A549 (cell line): ENCODE measurements around the gene NEK1.

ENCODE experiments used
- BHLHE40 ChIP-seq: IDR thresholded peaks from 2 replicates; pipeline ENCODE4 v1.6.1; 2012; ENCODE audit warnings: low read depth, low read length, inconsistent platforms
- CTCF ChIP-seq: fragments of >200 bp; sonication (Bioruptor Twin); formaldehyde crosslinking; IDR thresholded peaks from 3 replicates; pipeline ENCODE4 v1.5.1; 2016
- FOSL2 ChIP-seq, 2 experiments: fragments of 450-650 bp in 1 of 2; fragments of >200 bp in 1 of 2; sonication (Bioruptor Twin) in 1 of 2; formaldehyde crosslinking; IDR thresholded peaks; 2 replicates each; pipeline versions ENCODE4 v1.5.0 to v1.6.1; 2016 to 2020; ENCODE audit warnings: mild to moderate bottlenecking in 1 of 2, moderate library complexity in 1 of 2
- HDAC2 ChIP-seq: fragments of 200-600 bp; sonication (generic); IDR thresholded peaks from 2 replicates; pipeline ENCODE4 v1.6.1; 2016
- MAFK ChIP-seq: fragments of 450-650 bp; IDR thresholded peaks from 2 replicates; pipeline ENCODE4 v1.6.1; 2014; ENCODE audit not compliant: partially characterized antibody
- NR3C1 ChIP-seq: fragments of >200 bp; sonication (Bioruptor Twin); formaldehyde crosslinking; IDR thresholded peaks from 3 replicates; pipeline ENCODE4 v1.6.1; 2017
- POLR2A ChIP-seq: IDR thresholded peaks from 2 replicates; pipeline ENCODE4 v1.6.1; 2012; ENCODE audit warnings: mild to moderate bottlenecking, low read length
- POLR2AphosphoS2 ChIP-seq: conservative IDR thresholded peaks from 2 replicates; pipeline ENCODE4 v1.6.1; 2012; ENCODE audit warnings: low read length, improper control_type of control experiment, inconsistent platforms
- RAD21 ChIP-seq, 2 experiments: fragments of >200 bp in 1 of 2; sonication (Bioruptor Twin) in 1 of 2; formaldehyde crosslinking in 1 of 2; IDR thresholded peaks in 1 of 2; conservative IDR thresholded peaks in 1 of 2; 2 replicates in 1 of 2; 3 replicates in 1 of 2; pipeline ENCODE4 v1.6.1; 2012 to 2018; ENCODE audit warnings: inconsistent platforms in 1 of 2
- RNF2 ChIP-seq: fragments of 200-600 bp; sonication (generic); IDR thresholded peaks from 2 replicates; pipeline ENCODE4 v1.6.1; 2016; ENCODE audit warnings: low read depth, mild to moderate bottlenecking, antibody characterized with exemption, moderate library complexity, borderline replicate concordance
- TF ChIP-seq, protein P1 (sequence below): fragments of 450-650 bp; IDR thresholded peaks from 2 replicates; pipeline ENCODE4 v1.6.1; 2014; ENCODE audit warnings: antibody characterized with exemption

GRCh38 chr4:169397762-169398161 is 214.6 kb downstream of the NEK1 start:
- TF ChIP-seq, protein P1, sequence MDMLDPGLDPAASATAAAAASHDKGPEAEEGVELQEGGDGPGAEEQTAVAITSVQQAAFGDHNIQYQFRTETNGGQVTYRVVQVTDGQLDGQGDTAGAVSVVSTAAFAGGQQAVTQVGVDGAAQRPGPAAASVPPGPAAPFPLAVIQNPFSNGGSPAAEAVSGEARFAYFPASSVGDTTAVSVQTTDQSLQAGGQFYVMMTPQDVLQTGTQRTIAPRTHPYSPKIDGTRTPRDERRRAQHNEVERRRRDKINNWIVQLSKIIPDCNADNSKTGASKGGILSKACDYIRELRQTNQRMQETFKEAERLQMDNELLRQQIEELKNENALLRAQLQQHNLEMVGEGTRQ, result no peak
- TF ChIP-seq RAD21 (conservative IDR thresholded peaks at IDR 0.05 in 1 of 2, IDR thresholded peaks at IDR 0.05 in 1 of 2), result no peak
- TF ChIP-seq HDAC2, result no peak
- TF ChIP-seq MAFK, result no peak
- TF ChIP-seq FOSL2 (IDR thresholded peaks at IDR 0.05), result no peak
- TF ChIP-seq FOSL2 (CRISPR knock-in tag; IDR thresholded peaks at IDR 0.05), result no peak
- no peak for TF ChIP-seq CTCF
- TF ChIP-seq BHLHE40, result no peak
- no peak for TF ChIP-seq POLR2A
- TF ChIP-seq POLR2AphosphoS2, result no peak
- no peak for TF ChIP-seq RNF2
- no peak for TF ChIP-seq NR3C1
